Measurements from ENCODE around the gene FARP2. TPM values are rescaled to one million over a fixed set of nuclear protein-coding genes. Genes with fewer than 3 reads are reported as not detected.

Gene FARP2
- total and polyA plus RNA-seq, 10 of the 15 experiments (the other 5 are each of a cell fraction or from before 2014, with no cell fraction given), result 5.5 to 67.5 (median 36.8) TPM

- TF ChIP-seq REST (IDR thresholded peaks at IDR 0.05; ENCODE audit: low read depth, low read length) (no peak), RBBP5 (conservative IDR thresholded peaks at IDR 0.05) (no peak), MEF2B (IDR thresholded peaks at IDR 0.05; ENCODE audit: partially characterized antibody, poor library complexity, severe bottlenecking) (no peak), CUX1 (IDR thresholded peaks at IDR 0.05; ENCODE audit: insufficient replicate concordance, low read depth, low read length) (no peak), PML (IDR thresholded peaks at IDR 0.05; ENCODE audit: low read length) (no peak), SMC3 (IDR thresholded peaks at IDR 0.05; ENCODE audit: borderline replicate concordance, low read length) (0 out of 2 replicates have a peak, but pooled peaks have one; percentile 14), PAX8 (IDR thresholded peaks at IDR 0.05) (no peak), IRF4 (IDR thresholded peaks at IDR 0.05; ENCODE audit: low read depth, low read length) (no peak), BACH1 (IDR thresholded peaks at IDR 0.05; ENCODE audit: borderline replicate concordance) (peak; percentile 94), BCL3 (IDR thresholded peaks at IDR 0.05; ENCODE audit: borderline replicate concordance, insufficient read depth, low read depth, low read length, poor library complexity, severe bottlenecking) (no peak), ELK1 (IDR thresholded peaks at IDR 0.05; ENCODE audit: low read depth, low read length) (no peak), E2F8 (IDR thresholded peaks at IDR 0.05; ENCODE audit: low read depth, partially characterized antibody) (no peak), RFX5 (IDR thresholded peaks at IDR 0.05; ENCODE audit: low read depth, low read length) (no peak), NFXL1 (IDR thresholded peaks at IDR 0.05; ENCODE audit: borderline replicate concordance) (no peak)
These were observed 41.6 kb upstream of the FARP2 start (continued) for GRCh38 chr2:241314226-241315092.

Measured in GM12878 (cell line).